ENCODE results near the gene PAXX. TPM values are rescaled to one million over a fixed set of nuclear protein-coding genes. Genes with fewer than 3 reads are reported as not detected.

PAXX gene
- total RNA-seq, 1 donor, result 23.6 TPM

DNA sequence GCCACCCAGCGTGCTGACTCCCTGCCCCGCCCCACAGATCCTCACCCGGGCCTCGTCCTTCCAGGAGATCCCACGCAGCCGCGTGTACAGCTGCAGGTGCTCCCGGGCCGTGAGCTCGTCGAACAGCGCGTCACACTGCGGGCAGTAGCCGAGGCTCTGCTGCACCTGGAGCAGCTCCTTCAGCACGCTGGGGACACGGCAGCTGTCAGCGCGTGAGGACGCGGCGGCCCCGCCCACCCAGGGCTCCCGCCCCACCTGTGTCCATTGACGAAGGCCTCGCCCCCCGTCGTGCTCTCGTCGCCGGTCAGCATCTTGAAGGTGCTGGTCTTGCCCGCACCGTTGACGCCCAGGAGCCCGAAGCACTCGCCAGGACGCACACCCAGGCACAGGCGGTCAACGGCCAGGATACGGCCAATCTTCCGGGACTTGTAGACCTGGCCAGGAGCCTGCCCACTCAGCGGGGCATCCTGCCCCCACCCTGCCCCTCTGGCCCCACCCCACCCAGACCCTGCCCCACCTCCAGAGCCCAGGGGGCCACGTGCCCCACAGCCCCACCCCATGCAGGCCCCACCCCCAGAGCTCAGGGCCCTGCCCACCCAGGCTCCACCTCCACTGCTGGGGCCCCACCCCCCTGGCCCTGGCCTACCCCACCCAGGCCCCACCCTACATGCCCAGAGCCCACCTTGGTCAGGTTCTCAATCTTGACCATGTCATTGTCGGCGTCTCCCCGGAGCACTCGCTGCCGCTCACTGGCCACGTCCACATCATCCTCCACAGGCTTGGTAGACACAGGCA lies 17.9 kb downstream of the PAXX start:
- H3K4me1 ChIP-seq (ENCODE audit: insufficient read depth, low read length), result no peaks in the 10 kb centered on the region
- no peaks in the 10 kb centered on the region for H3K27me3 ChIP-seq (ENCODE audit: insufficient read depth, low read length)
- H3K4me3 ChIP-seq (ENCODE audit: low read length), result no peak overlapping the region
- no peaks in the 10 kb centered on the region for H3K9me3 ChIP-seq (ENCODE audit: low read depth, low read length)

GRCh38 chr9:137011156-137011555 lies 18.9 kb downstream of the PAXX start:
- Histone ChIP-seq H3K4me3 (ENCODE audit: low read length) (no peak overlapping the region), H3K9me3 (ENCODE audit: low read depth, low read length) (no peaks in the 10 kb centered on the region), H3K4me1 (ENCODE audit: insufficient read depth, low read length) (no peaks in the 10 kb centered on the region), H3K27me3 (ENCODE audit: insufficient read depth, low read length) (no peaks in the 10 kb centered on the region)

- Histone ChIP-seq H3K27me3 (ENCODE audit: insufficient read depth, low read length) (no peaks in the 10 kb centered on the region), H3K9me3 (ENCODE audit: low read depth, low read length) (no peaks in the 10 kb centered on the region), H3K4me3 (ENCODE audit: low read length) (no peak overlapping the region), H3K4me1 (ENCODE audit: insufficient read depth, low read length) (no peaks in the 10 kb centered on the region)
Observed at GRCh38 chr9:137011907-137012675, 19.9 kb downstream of the PAXX start.

- H3K27me3 ChIP-seq (ENCODE audit: insufficient read depth, low read length), result no peaks in the 10 kb centered on the region
- H3K9me3 ChIP-seq (ENCODE audit: low read depth, low read length), result no peaks in the 10 kb centered on the region
- H3K4me1 ChIP-seq (ENCODE audit: insufficient read depth, low read length), result no peaks in the 10 kb centered on the region
- H3K4me3 ChIP-seq (ENCODE audit: low read length), result no peak overlapping the region
Observed at GRCh38 chr9:137012694-137013570, 20.7 kb downstream of the PAXX start.

DNA sequence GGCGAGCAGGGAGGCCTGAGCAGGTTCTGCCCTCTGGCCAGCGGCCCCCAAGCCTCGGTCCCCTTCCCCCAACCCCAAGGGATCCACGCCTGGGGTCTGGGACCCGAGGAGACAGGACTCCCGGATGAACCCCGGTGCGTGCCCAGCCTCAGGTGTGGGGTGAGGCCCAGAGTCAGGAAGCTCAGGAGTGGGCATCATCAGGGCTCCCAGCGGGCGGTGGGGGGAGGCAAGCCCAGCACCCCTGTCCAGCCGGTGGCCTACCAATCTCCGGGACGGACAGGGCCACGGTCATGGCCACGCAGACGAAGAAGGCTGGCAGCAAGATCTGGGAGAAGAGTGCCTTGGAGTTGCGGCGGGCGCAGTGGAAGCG lies 21.3 kb downstream of the PAXX start:
- Histone ChIP-seq H3K9me3 (ENCODE audit: low read depth, low read length) (no peaks in the 10 kb centered on the region), H3K27me3 (ENCODE audit: insufficient read depth, low read length) (no peaks in the 10 kb centered on the region), H3K4me1 (ENCODE audit: insufficient read depth, low read length) (no peaks in the 10 kb centered on the region), H3K4me3 (ENCODE audit: low read length) (no peak overlapping the region)

DNA sequence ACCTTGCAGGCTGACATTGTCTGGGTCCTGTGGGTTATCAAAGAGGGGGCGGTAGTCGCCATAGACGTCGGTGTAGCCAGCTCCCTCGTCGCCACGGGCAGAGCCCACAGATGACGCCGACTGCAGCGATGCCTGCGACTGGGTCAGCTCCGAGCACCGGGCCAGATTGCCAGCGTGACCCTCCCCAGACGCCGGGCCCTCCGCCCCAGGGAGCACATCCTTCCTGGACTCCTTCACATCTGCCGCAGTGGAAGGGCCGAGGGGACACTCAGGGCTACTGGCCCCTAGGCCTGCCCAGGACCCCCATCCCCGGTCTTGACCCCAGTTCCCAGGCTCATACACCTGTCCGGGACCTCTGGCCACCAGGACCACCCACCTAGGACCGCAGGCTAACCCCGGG lies 21.9 kb downstream of the PAXX start:
- no peaks in the 10 kb centered on the region for H3K9me3 ChIP-seq (ENCODE audit: low read depth, low read length)
- no peaks in the 10 kb centered on the region for H3K27me3 ChIP-seq (ENCODE audit: insufficient read depth, low read length)
- H3K4me3 ChIP-seq (ENCODE audit: low read length), result no peak overlapping the region
- no peaks in the 10 kb centered on the region for H3K4me1 ChIP-seq (ENCODE audit: insufficient read depth, low read length)

GRCh38 chr9:137014776-137015539 lies 22.7 kb downstream of the PAXX start:
- no peaks in the 10 kb centered on the region for H3K4me1 ChIP-seq (ENCODE audit: insufficient read depth, low read length)
- no peak overlapping the region for H3K4me3 ChIP-seq (ENCODE audit: low read length)
- no peaks in the 10 kb centered on the region for H3K9me3 ChIP-seq (ENCODE audit: low read depth, low read length)
- H3K27me3 ChIP-seq (ENCODE audit: insufficient read depth, low read length), result no peaks in the 10 kb centered on the region

DNA sequence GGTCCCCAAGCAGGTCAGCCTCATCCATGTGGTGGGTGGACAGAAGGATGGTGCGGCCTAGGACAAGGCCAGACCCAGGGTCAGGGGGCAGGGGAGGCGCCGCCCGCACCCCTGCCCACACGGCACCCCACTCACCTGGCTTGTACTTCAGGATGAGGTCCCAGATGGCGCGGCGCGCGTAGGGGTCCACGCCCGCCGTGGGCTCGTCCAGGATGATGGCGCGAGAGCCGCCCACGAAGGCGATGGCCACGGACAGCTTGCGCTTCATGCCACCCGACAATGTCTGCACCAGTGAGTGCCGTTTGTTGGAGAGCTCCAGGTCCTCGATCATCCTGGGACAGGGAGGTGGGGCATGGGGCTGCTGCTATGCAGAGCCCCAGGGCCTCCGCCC lies 23.3 kb downstream of the PAXX start:
- H3K9me3 ChIP-seq (ENCODE audit: low read depth, low read length), result no peaks in the 10 kb centered on the region
- no peak overlapping the region for H3K4me3 ChIP-seq (ENCODE audit: low read length)
- H3K4me1 ChIP-seq (ENCODE audit: insufficient read depth, low read length), result no peaks in the 10 kb centered on the region
- no peaks in the 10 kb centered on the region for H3K27me3 ChIP-seq (ENCODE audit: insufficient read depth, low read length)

DNA sequence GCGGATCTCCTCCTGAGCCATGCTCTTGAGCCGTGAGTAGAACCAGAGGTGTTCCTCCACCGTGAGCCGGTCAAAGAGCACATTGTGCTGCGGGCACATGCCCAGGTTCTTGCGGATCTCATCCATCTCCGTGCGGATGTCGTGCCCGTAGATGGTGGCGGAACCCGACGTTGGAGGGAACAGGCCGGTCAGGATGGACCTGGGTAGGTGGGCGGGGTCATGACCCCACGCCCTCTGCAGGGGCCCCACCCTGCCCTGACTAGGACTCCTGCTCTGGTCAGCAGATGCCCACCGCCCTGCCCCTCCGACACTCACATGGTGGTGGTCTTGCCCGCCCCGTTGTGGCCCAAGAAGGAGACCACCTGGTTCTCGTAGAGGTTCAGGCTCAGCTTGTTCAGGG lies 23.8 kb downstream of the PAXX start:
- no peaks in the 10 kb centered on the region for H3K9me3 ChIP-seq (ENCODE audit: low read depth, low read length)
- no peak overlapping the region for H3K4me3 ChIP-seq (ENCODE audit: low read length)
- no peaks in the 10 kb centered on the region for H3K4me1 ChIP-seq (ENCODE audit: insufficient read depth, low read length)
- H3K27me3 ChIP-seq (ENCODE audit: insufficient read depth, low read length), result no peaks in the 10 kb centered on the region

DNA sequence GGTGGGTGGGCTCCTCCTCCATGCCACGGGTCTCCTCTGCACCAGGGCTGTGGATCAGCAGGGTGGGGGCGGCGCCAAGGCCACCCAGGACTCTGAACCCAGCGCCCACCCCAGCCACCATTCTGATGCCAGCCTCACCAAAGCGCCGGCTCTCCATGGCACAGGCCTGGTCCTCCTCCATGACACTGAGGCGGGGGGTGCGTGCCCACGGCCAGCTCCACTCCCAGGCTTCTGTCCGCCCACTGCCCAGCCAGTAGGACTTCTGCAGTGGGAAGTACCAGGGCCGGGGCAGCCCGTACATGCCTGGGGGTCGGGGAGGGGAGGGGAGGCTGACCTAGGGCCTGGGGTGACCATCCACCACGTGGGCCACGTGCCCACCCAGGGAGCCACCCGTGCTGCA lies 24.2 kb downstream of the PAXX start:
- no peaks in the 10 kb centered on the region for H3K27me3 ChIP-seq (ENCODE audit: insufficient read depth, low read length)
- no peak overlapping the region for H3K4me3 ChIP-seq (ENCODE audit: low read length)
- no peaks in the 10 kb centered on the region for H3K4me1 ChIP-seq (ENCODE audit: insufficient read depth, low read length)
- H3K9me3 ChIP-seq (ENCODE audit: low read depth, low read length), result no peaks in the 10 kb centered on the region

GRCh38 chr9:137017071-137017470 lies 24.8 kb downstream of the PAXX start:
- H3K27me3 ChIP-seq (ENCODE audit: insufficient read depth, low read length), result no peaks in the 10 kb centered on the region

DNA sequence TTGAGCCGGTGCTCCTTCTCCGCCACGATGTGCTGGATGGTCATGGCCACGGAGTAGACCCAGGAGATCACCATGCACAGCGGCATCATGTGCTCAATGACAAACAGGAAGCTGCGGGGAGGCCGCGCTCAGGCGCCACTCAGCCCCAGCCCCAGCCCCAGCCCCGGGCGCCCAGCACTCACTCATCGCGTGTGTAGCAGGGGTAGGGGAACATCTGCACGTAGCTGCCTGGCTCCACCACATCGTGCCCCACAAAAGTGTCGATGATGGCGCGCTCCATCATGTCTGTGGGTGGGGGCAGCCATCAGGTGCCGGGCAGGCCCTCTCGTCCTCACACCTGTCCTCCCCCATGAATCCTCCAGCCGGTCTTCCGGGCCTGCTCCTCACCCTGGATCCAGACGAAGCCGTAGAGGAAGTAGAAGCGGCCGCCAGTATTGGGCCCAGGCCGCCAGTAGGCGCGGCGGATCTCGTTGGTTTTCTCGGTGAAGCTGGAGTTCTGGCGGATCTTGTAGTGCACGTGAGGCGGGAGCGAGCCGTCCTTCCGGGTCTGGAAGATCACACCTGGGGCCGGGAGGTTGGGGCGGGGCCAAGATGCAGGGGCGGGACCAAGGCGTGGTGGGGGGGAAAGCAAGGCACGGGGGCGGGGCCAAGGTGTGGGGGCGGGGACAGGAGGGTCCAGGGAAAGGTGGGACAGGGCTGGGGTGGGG lies 25.7 kb downstream of the PAXX start:
- H3K27me3 ChIP-seq (ENCODE audit: insufficient read depth, low read length), result no peaks in the 10 kb centered on the region
- no peaks in the 10 kb centered on the region for H3K4me1 ChIP-seq (ENCODE audit: insufficient read depth, low read length)
- H3K4me3 ChIP-seq (ENCODE audit: low read length), result no peak overlapping the region
- H3K9me3 ChIP-seq (ENCODE audit: low read depth, low read length), result no peaks in the 10 kb centered on the region

More at GRCh38 chr9:137017071-137017470, 24.8 kb downstream of the PAXX start:
- H3K4me3 ChIP-seq (ENCODE audit: low read length), result no peak overlapping the region
- H3K4me1 ChIP-seq (ENCODE audit: insufficient read depth, low read length), result no peaks in the 10 kb centered on the region
- no peaks in the 10 kb centered on the region for H3K9me3 ChIP-seq (ENCODE audit: low read depth, low read length)

DNA sequence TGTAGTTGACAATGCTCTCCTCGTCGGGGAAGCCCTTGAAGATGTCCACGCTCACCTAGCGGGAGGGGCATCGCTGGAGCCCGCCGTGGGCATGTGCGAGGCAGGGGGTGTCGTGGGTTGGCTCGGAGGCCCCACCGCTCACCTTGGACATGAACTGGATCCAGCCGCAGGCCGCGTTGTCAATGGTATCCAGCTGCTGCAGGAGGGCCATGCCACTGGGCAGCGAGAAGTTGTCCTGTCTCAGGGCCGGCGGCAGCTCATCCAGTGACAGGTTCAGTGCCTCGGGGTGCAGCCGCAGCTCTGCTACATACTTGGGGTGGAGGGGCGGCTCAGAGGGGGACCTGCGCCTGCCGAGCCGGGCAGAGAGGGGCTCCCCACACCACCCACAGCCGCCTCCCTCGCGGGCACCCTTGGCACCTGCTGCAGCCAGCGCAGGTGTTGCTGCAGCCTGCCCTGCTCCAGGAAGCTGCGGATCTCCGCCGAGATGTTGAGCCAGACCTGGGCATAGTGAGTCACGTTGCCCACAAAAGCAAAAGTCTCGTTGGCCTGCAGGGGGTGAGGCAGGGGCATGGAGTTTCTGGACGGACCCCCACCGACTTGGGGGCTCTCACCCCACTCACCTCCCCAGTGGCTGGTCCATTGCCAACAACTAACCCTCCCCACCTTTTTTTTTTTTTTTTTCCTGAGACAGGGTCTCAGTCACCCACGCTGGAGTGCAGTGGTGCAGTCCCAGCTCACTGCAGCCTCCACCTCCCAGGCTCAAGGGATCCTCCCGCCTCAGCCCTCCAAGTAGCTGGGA lies 26.7 kb downstream of the PAXX start:
- Histone ChIP-seq H3K9me3 (ENCODE audit: low read depth, low read length) (no peaks in the 10 kb centered on the region), H3K4me1 (ENCODE audit: insufficient read depth, low read length) (no peaks in the 10 kb centered on the region), H3K4me3 (ENCODE audit: low read length) (no peak overlapping the region), H3K27me3 (ENCODE audit: insufficient read depth, low read length) (no peaks in the 10 kb centered on the region)
